GM18907 (cell line): ENCODE data around the gene EML1.
"Not testable (repeated sequence)": the region's sequence is repeated elsewhere in the genome, so short reads cannot be mapped to it uniquely, and the experiment has no call there.

Experiments used
- ATAC-seq: cut with Tn5 transposase; IDR thresholded peaks from one replicate; pipeline ENCODE4 v1.9.1; 2021; ENCODE audit warnings: mild to moderate bottlenecking, moderate library complexity; ENCODE audit not compliant: unreplicated experiment

Gene EML1

DNA sequence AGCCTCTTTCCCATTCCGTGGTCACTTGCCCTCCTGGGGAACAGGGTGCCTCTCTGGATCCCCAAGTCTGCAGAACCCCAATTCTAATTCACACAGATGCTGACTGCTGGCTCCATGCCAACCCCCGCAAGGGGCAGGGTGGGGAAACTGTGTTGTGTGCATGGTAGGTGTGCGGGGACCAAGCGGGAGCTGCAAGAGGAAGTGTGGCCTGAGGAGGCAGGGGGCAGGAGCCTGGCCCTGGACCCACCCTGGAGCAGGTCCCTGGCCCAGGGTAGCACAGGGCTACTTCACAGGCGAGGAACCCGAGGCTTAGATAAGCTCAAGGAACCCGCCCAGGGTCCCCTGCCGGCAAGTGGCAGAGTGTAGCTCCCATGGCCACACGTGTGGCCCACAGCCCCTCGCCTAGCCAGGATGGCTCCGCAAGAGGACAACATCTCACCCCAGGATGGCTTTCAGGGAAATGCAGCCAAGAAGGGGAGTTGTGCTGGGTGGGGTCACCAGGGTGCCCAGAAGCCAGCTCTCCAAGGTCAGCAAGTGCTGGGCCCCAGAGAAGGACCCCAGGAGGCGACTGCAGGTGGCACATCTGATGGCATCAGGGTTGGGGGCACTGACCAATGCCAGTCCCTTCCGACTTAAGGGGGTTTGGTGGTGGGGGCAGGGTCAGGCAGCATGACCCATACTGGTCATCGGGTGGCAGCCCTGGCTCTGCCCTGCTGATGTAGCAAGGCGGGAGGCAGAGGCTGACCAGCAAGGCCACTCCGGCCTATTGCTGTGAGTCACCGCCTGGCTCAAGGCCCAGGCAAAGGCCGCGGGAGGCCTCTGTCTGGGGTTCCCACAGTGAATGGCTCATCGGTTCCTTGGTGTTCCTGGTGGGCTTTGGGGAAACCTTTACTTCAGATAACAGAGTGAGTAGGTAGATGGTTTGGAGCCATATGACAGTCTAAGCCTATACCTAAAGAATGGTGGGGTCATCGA lies 37.3 kb upstream of the EML1 start:
- ATAC-seq, result no peak

DNA sequence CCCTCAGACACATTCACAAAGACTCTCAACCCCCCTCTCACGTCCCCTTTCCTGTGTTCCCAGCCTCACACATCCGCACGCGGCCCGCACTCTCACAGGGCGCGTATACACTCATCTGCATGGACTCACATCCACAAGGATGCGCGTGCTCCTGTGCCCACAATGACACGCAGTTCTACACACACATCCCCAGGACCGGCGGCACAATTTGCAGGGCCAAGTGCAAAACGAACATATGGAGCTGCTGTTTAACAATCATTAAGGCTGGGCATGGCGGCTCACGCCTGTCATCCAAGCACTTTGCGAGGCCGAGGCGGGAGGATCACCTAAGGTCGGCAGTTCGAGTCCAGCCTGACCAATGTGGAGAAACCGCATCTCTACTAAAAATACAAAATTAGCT lies 36.4 kb upstream of the EML1 start:
- ATAC-seq, result no peak

DNA sequence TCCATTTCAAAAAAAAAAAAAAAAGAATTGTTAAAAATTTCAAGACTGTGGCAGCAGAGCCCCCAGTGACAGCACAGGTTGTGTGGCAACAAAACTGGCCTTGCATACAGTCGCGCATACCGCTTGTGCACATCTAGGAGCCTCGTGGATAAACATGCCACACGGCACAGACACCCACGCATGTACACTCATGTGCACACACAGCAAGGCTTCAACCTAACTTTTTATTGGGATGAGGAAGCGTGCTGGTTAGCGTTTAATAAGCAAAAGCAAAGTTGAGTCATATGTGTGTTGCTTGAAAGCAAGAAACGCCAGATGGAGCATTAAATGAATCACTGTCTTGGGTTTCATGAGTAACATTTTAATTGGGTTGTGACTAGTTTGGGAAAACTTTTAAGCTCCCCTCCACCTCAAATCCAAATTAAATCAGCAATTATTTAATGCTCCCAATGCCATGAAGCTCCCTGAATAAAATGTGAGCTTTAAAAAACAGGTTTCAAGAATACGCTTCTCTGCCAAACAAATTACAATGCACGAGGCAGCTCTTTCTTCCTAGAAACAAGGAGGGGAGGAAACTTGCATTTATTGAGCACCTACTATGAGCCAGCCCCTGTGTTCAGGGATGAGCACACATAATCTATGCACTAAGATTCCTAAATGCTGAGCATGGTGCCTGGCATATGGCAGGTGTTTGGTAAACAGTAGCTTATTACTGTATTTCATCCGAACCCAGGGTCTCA lies 35.7 kb upstream of the EML1 start:
- ATAC-seq, result no peak

DNA sequence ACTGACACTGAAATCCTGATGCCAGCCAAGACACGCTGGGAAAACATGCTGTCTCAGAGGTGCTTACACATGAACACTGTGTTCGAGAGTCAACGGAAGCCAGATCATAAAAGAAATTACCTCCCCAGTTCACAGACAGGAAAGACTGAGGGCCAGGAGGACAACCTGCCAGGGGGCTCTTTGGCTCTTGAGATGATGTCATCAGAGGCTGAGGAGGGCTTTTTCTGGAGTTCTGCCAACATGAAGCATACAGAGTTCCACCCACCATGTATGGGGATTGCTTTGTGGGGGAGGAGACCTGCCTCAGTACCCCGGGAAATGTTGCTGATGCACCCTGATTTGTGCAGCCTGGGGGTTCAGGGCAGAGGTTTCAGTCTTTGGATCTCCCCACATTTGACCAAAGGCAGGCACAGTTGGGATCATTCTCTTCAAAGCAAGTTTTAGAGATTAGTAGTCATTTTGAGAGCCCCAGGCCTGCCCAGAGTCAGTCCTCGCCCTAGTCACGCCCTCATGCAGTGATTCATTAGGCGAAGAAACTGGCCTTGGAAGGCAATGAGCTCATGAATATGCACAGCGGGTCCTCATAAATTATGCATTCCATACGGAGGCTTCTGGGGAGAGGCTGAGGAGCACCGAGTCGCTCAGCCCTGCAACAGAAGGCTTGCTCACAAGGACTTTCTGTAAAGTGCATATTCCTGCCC lies 34.9 kb upstream of the EML1 start:
- ATAC-seq, result no peak

DNA sequence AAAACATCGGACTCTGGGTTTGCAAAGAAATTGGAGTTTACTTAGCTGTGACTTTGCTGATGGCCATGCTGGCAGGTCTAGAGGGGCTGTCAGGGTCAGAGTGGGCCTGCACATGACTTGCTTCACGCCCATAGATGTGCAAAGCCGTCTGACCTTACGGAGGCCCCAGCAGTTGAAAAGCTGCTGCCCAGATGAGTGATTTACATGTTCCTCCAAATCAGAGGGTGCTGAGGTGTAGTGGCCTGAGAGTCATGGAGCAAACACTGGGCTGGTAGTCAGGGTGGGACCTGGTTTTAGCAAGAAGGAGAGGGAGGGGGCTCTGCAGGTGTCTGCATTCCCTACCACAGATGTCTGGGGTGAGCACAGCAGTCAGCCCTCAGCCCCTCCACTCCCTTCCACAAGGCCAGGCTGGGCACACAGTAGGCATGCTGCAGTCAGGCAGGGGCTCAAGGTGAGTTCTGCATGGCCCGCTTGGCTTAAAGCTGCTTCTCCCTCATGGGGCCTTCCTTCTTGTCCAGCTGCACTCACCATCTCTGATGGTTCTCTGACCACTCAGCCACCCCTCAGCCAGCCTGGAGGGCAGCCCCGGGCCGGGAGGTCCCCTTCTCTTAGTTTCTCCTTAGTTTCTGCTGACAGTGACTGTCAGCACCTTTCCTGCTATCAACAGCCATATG lies 34.2 kb upstream of the EML1 start:
- no peak for ATAC-seq

DNA sequence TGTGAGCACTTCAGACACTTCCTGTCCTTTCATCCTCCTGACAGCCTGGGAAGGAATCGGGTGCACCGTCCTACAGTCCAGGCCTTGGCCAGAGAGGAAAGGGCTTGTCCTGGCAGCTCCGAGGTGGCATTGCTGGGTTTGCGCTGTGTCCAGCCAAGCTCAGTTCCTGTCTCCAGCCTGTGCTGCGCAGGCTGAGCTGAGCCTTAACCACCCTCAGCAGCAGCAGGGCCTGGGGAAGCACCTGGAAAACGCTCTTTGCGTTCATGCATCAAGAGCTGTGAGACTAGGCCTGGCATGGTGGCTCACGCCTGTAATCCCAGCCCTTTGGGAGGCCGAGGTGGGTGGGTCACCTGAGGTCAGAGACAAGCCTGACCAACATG lies 33.7 kb upstream of the EML1 start:
- peak; percentile 43 for ATAC-seq

DNA sequence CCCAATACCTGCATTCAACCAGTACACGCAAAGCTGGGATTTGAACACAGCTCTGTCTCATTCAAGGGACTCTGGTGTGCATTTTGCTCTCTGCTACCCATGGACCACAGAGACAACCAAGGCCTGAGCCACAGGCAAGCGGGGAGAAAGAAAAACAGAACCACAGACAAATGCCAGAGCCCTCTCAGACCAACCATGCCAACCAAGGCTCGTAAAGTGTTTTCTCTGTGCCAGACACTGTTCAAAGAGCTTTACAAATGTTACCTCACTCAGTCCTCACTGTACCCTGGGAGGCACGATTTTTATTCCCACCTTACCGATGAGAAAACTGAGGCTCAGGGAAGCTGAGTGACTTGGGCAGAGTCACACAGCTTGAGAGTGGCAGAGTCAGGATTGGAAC lies 32.4 kb upstream of the EML1 start:
- ATAC-seq, result no peak

DNA sequence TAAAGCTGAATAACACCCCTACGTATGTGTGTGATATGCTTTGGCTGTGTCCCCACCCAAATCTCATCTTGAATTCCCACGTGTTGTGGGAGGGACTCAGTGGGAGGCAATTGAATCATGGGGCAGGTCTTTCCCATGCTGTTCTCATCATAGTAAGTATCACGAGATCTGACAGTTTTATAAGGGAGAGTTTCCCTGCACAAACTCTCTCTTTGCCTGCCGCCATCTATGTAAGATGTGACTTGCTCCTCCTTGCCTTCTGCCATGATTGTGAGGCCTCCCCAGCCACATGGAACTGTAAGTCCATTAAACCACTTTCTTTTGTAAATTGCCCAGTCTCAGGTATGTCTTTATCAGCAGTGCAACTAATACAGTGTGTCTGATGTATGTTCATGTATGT lies 30.3 kb upstream of the EML1 start:
- ATAC-seq, result not testable (repeated sequence)

DNA sequence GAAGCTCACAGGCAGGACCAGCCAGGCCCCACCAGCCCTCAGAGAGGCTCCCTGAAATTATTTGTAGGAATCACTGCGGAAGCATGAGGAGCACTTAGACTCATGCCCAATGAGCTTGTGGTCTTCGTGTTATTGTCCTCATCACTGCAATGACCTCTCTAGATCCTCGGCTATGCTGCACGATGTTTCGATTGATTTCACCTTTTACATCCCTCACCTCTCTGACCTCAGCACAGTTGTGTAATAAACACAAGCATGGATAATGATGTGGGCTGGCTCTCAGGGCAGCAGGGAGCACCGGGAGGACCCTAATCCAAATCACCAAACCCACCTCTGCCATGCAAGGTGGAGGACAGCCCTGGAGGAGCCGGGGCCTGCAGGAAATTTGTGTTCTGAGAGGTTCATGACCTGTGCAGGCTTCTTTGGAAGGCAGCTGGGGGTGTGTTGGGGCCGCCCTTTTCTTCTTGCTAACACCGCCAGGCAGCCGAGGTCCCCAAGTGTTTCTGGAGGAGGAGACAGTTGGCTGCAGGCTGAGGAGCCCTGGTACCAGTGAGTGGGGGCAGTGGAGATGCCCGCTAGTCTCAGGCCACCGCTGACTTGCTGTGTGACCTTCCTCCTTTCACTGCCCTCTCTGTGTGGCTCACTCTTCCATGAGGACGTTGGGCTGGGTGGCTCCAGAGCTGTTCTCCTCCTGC lies 29.5 kb upstream of the EML1 start:
- ATAC-seq, result no peak

DNA sequence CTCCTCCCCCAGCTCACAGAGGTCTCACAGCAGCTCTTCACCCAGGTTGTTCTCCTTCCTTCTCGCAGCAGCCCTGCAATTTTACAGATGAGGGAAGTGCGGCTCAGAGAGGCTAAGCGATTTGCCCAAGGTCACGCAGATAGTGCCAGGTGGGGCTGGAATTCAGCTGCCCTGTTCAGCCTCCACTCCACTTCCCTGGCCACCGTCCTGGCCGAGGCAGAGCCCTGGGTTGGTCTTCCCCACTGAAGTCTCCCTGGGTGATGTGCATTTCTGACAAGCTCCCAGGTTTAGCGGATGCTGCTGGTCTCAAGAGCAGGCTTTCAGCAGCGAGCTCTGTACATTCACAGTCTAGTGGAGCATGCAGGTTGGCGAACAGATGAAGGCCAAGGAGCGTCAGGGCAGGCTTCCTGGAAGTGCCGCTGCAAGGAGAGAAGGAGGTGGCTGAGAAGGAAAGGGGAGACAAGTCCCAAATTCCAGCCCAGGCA lies 28.9 kb upstream of the EML1 start:
- ATAC-seq, result no peak

DNA sequence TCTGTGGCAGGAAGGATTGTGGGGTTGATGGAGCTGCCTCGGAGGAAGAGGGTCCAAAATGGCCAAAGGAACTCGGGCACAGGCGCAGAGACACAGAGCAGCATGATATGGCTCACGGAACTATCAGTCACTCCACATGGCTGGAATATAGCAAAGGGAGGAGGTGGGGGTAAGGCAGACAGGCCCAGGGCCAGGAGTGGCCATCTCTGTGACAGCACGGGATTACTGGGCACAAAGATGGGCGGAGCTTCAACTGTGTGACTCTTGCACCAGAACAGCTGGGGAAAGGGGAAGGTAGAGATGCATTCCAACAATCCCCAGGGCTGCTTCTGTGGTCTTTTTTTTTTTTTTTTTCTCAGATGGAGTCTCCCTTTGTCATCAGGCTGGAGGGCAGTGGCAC lies 24.8 kb upstream of the EML1 start:
- no peak for ATAC-seq

DNA sequence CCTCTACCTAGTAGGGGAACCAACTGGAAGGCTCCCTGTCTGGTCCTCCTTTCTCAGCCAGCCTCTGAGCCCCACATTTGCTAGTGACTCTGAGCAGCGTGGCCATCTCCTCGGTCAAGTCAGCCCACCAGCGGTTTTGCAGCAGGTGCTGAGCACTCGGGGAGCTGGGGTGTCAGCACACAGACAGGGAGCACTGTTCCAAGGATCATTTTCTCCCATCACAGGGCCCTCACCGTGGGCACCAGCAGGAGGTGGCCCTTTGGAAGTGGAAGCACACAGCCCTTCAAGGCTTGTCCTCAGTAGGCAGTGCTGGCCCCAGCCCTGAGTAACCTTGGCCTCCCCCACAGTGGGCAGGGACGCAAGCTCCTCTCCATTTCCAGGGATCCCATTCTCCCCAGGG lies 24.1 kb upstream of the EML1 start:
- ATAC-seq, result no peak

DNA sequence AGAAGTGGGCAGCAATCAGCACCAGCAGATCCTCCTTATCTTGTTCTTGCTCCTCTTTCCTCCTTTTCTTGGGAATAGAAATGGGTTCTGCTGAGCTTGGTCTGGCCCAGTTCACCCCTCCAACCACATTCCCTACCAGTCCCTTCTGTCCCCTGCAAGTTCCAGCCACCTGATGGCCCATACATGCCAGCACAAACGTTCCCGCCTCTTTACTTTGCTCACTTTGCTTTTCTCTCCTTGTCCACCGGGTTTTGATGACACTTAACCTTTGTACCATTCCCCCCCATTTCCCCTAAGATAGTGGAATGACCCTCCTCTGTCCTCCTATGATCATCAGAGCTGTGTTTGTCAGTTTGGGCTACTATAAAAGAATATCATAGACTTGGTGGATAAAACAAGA lies 23.4 kb upstream of the EML1 start:
- ATAC-seq, result no peak

DNA sequence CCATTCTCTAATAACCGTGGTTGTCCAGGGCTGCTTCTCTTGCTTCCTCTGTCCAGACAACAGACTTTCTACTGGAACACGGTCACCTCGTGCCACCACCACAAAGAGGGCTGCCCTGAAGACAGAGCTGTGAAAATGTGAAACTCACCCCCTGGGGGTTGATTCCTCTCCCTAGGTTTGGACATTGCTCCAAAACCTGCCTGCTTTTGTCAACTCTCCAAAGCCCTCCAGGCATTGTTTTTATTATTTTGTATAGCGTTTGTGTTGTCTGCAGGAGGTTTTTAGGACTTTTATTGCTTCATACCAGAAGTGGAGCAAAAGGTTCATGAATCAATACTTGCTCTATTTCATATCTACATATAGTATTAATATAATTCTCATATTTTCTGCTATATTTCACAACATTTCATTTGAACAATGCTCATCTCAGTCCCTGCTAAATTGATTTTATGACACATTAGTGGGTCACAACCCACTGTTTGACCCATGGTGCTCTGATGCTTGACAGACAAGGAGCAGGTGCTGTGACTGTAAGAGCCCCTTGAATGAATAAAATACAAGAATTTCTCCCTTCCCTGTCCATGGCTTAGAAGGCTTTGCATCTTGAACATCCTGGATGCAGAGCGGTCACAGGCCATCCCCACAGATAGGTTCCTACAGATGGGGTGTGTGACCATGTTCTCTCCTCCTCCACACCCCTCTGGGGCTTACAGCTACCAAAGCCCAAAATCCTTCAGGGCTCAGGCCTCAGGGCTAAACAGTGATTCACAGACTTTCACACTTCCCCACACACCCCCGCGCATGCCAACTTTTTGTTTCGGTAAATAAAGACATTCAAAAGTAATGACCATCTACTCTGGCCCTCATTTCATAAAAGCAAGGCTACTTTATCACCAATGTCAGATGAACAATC lies 20.6 kb upstream of the EML1 start:
- no peak for ATAC-seq

DNA sequence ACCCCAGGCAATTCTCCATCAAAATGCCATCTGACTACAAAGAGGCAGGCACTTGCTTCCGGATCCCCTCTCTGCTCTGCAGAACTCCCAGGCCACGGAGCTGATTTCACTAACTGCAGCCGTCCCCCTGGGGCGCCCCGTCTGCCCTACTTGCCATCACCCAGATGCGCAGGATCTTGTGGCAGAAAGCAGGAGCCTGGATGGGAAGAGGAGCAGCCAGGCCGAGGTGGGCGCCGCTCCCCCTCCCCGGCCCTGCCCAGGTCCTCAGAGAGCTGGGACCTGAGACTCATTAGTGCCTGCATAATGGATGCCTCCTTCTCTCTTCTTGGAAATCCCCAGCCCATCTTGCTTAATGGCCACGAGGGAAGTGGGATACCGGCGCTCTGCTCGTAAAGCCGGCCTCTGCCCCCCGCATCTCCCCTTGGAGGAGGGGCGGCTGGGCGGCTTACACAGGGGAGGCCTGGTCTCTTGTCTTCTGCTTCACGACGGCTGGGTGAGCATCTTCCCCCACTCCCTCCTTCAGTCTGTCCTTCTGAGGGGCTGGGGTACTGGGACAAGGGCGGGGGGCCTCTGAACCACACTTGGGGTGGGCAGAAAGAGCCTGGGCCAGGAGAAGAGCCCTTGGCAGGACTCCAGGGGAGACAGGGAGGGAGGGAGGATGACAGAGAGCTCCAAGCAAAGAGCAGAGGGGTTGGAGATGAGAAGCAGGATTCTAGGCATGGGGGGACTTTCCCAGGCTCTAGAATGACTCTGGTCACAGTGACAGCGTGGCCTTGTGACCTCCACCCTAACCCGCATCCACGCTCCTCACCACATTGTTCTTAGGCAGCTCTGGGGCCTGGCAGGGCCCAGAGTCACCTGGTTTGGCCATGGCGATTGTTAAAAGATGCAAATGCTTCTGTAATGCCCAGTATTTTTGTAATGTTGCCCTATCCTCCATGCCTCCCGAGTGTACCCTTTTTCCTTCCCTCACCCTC lies 19.4 kb upstream of the EML1 start:
- ATAC-seq, result no peak

DNA sequence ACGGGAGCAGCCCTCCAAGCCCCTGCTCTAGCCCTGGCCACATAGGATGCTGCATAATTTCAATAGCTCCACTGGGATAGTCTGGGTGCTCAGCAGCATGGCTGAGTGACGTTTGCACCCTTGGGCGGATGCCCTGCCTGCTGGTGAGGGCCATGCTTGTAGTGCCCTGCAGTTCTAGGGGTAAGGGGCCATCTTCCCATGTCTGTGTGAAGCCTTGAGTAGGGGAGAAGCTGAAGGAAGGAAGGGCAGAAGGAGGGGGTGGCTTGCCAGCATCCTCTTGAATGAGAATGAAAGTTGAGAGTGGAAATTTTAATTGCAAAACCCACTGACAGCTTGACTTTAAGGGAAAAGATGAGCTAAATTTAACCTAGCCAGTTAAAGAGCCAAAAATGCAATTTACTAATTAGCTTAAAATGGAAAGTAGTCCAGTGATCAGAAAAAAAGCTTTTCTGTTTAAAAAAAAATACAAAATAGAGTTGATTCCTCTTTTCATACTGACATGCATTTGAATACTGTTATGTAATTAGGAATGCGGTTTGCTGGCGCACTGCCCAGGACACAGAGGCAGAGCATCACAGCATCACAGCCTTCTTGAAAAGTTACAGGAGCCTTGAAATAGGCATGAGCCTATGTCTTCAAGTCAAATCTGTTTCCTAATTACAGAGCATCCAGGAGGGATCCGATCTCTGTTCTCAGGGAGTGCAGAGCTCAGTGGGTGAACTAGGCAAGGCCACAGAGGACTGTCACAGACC lies 18.5 kb upstream of the EML1 start:
- no peak for ATAC-seq

DNA sequence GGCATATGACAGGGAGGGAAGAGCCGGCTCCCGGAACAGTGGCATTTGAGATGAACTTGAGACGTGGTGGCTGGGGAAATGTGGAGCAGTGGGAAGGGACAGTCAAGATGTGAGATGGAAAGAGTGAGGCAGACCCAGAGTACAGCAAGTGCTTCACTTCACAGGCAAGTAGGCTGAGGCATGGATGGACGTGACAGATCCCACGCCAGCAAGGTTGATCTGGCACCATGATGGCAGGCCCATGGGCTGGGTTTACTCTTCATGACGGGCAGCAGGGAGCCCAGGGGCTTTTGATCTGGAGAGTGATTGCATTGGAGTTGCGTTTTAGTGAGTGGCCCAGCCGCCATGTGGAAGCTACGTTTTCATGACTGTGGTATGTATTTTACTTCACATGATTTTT lies 17.9 kb upstream of the EML1 start:
- no peak for ATAC-seq
